ENCODE measurements around the gene GCFC2.

The GCFC2 gene

GRCh38 chr2:75710577-75711253 is at the start of gene GCFC2:
Gene GCFC2, minus strand, starts transcription at chr2:75710915. Its CDS starts 60 bp downstream, at chr2:75710855.
- peak within 1 kb of the TSS; percentile 54 for H3K4me3 ChIP-seq (ENCODE audit: low read depth, low read length)
- TF ChIP-seq CTCF (IDR thresholded peaks at IDR 0.05; ENCODE audit: borderline replicate concordance, insufficient read depth, low read depth, low read length): peak; percentile 46; the same call in 1 of the 2 replicates

- H3K4me3 ChIP-seq (ENCODE audit: low read depth, low read length): no peak overlapping the region
- no peak for TF ChIP-seq CTCF (IDR thresholded peaks at IDR 0.05; ENCODE audit: borderline replicate concordance, insufficient read depth, low read depth, low read length)
These were observed 42.1 kb upstream of the GCFC2 start for GRCh38 chr2:75752828-75753227.

GRCh38 chr2:75751824-75752468 is 41.2 kb upstream of the GCFC2 start:
- no peak for TF ChIP-seq CTCF (IDR thresholded peaks at IDR 0.05; ENCODE audit: borderline replicate concordance, insufficient read depth, low read depth, low read length)
- H3K4me3 ChIP-seq (ENCODE audit: low read depth, low read length): no peak overlapping the region

- no peak overlapping the region for H3K4me3 ChIP-seq (ENCODE audit: low read depth, low read length)
- TF ChIP-seq CTCF (IDR thresholded peaks at IDR 0.05; ENCODE audit: borderline replicate concordance, insufficient read depth, low read depth, low read length): no peak
These were observed 40.6 kb upstream of the GCFC2 start for GRCh38 chr2:75751360-75751759.

- no peak for TF ChIP-seq CTCF (IDR thresholded peaks at IDR 0.05; ENCODE audit: borderline replicate concordance, insufficient read depth, low read depth, low read length)
- H3K4me3 ChIP-seq (ENCODE audit: low read depth, low read length): no peak overlapping the region
These were observed 27.2 kb upstream of the GCFC2 start for GRCh38 chr2:75737961-75738360.

GRCh38 chr2:75736276-75736675 is 25.6 kb upstream of the GCFC2 start:
- H3K4me3 ChIP-seq (ENCODE audit: low read depth, low read length): no peak overlapping the region
- no peak for TF ChIP-seq CTCF (IDR thresholded peaks at IDR 0.05; ENCODE audit: borderline replicate concordance, insufficient read depth, low read depth, low read length)

GRCh38 chr2:75729861-75730260 is 19.1 kb upstream of the GCFC2 start:
- H3K4me3 ChIP-seq (ENCODE audit: low read depth, low read length): no peak overlapping the region
- TF ChIP-seq CTCF (IDR thresholded peaks at IDR 0.05; ENCODE audit: borderline replicate concordance, insufficient read depth, low read depth, low read length): no peak

Measured in GM12875 (cell line).